Sigmoid colon (tissue), 7 donors: ENCODE data around the gene MYO7A. TPM values are rescaled to one million over a fixed set of nuclear protein-coding genes. Genes with fewer than 3 reads are reported as not detected.
A peak's percentile ranks its signal among the peaks of the same experiment; 100 is the strongest.

Source experiments
- DNase-seq: peaks from one replicate; pipeline ENCODE4 v3.0.0-alpha.2; 2019
- H3K27ac ChIP-seq, 4 donors: fragments of 200-600 bp; sonication (generic); one replicate each; pipeline ENCODE4 v1.5.1; 2016 to 2019; ENCODE audit warnings: mild to moderate bottlenecking in 1 of 4
- H3K27me3 ChIP-seq, 3 donors: fragments of 200-600 bp; sonication (generic); one replicate each; pipeline ENCODE4 v1.5.1; 2019; ENCODE audit warnings: mild to moderate bottlenecking in 1 of 3
- H3K36me3 ChIP-seq, 4 donors: fragments of 200-600 bp; sonication (generic); one replicate each; pipeline ENCODE4 v1.5.1; 2016 to 2019
- H3K4me1 ChIP-seq, 4 donors: fragments of 200-600 bp; sonication (generic); one replicate each; pipeline ENCODE4 v1.5.1; 2017 to 2019
- H3K4me3 ChIP-seq, 4 donors: fragments of 200-600 bp; sonication (generic); one replicate each; pipeline ENCODE4 v1.5.1; 2017 to 2019; ENCODE audit warnings: mild to moderate bottlenecking in 2 of 4, moderate library complexity in 1 of 4
- H3K9me3 ChIP-seq, 4 donors: fragments of 200-600 bp in 3 of 4; sonication (generic) in 3 of 4; one replicate each; pipeline versions ENCODE4 v1.5.1 to v1.6.1; 2013 to 2019
- EP300 ChIP-seq, 4 donors: sonication (generic); formaldehyde crosslinking; IDR thresholded peaks; one replicate each; pipeline ENCODE4 v1.6.1; 2017; ENCODE audit warnings: antibody characterized with exemption in 4 of 4
- POLR2A ChIP-seq, 2 donors: fragments of 450-650 bp; IDR thresholded peaks; one replicate each; pipeline ENCODE4 v1.6.1; 2016; ENCODE audit warnings: antibody characterized with exemption in 2 of 2, mild to moderate bottlenecking in 2 of 2, moderate library complexity in 2 of 2
- POLR2AphosphoS5 ChIP-seq, 4 donors: sonication (generic); formaldehyde crosslinking; IDR thresholded peaks; one replicate each; pipeline ENCODE4 v1.6.1; 2017; ENCODE audit warnings: antibody characterized with exemption in 4 of 4
- WGBS, 2 donors: extraction: QIAGEN DNeasy Blood & Tissue Kit; methylation state at CpG; one replicate each; pipeline ENCODE4 v1.1.7; 2013; 5-methylcytosine and 5-hydroxymethylcytosine counted together
- intact Hi-C: fragments of 100-400 bp; cut with DNase I; formaldehyde crosslinking; loops from one replicate; pipeline ENCODE4 v1.15.1; 2023
- polyA plus RNA-seq, 3 donors: library from polyadenylated mRNA; stranded (reverse); fragments of 200-250 nt; gene quantifications; one replicate each; pipeline ENCODE4 v1.2.3, GENCODE V29; 2013
- total RNA-seq, 4 donors: library from RNA; depleted of rRNA; stranded (reverse); fragments of >200 nt; gene quantifications; one replicate each; pipeline ENCODE4 v1.1.0, GENCODE V29; 2016
- TF ChIP-seq, protein P1 (sequence below), 4 experiments: fragments of 450-650 bp in 3 of 4; fragments of 200-600 bp in 1 of 4; IDR thresholded peaks; one replicate each; pipeline ENCODE4 v1.5.1; 2016 to 2019; ENCODE audit warnings: antibody characterized with exemption in 4 of 4, mild to moderate bottlenecking in 3 of 4, moderate library complexity in 2 of 4
- donor health status: healthy with polysubstance abuse.
- donor health status: Bipolar disorder and iron deficiency.
- donor health status: healthy.

Gene MYO7A
- total and polyA plus RNA-seq, 7 donors = 1.8 to 12.8 (median 7.7) TPM

DNA sequence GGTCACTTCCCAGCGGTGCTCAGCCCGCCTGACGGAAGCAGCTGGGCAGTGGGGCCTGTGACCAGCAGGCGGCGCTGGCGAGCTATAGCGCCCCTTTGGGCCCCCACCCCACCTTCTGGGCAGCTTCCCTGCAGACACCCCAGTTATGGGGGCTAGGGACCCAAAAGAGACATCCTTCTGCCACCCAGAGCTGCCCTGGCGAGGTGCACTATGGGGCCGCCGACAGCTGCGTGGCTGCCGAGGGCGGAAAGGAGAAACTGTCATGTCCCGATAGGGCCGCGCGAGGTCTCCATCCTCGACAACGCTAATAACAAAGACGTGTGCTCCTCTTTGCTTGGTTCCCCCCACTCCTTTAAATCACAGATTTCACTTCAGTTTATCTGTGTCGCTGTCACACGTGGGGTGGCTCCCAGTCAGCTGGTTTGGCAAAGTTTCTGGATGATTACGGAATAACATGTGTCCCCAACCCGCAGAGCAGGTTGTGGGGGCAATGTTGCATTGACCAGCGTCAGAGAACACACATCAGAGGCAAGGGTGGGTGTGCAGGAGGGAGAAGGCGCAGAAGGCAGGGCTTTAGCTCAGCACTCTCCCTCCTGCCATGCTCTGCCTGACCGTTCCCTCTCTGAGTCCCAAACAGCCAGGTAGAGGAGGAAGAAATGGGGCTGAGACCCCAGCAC is 673 bp upstream of the MYO7A start:
- 1 to 4% methylated on average over 27 of the region's 27 CpGs for WGBS, 2 donors
- TF ChIP-seq, protein P1, sequence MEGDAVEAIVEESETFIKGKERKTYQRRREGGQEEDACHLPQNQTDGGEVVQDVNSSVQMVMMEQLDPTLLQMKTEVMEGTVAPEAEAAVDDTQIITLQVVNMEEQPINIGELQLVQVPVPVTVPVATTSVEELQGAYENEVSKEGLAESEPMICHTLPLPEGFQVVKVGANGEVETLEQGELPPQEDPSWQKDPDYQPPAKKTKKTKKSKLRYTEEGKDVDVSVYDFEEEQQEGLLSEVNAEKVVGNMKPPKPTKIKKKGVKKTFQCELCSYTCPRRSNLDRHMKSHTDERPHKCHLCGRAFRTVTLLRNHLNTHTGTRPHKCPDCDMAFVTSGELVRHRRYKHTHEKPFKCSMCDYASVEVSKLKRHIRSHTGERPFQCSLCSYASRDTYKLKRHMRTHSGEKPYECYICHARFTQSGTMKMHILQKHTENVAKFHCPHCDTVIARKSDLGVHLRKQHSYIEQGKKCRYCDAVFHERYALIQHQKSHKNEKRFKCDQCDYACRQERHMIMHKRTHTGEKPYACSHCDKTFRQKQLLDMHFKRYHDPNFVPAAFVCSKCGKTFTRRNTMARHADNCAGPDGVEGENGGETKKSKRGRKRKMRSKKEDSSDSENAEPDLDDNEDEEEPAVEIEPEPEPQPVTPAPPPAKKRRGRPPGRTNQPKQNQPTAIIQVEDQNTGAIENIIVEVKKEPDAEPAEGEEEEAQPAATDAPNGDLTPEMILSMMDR (IDR thresholded peaks at IDR 0.05) = peak; percentile 78 to 99 (median 98)
- TF ChIP-seq POLR2AphosphoS5 (IDR thresholded peaks at IDR 0.05) = no peak
- no peaks in the 10 kb centered on the region for H3K9me3 ChIP-seq
- H3K27ac ChIP-seq = no peak overlapping the region
- H3K4me1 ChIP-seq = peaks cover 0 to 24% (median 22%) of the 10 kb centered on the region in 4 donors
- peaks cover 0 to 8% (median 0%) of the 10 kb centered on the region in 4 donors for H3K36me3 ChIP-seq
- H3K4me3 ChIP-seq = peak overlapping the region; percentile 17 to 43 (median 40)
- intact Hi-C loops = loop anchor here (2.0 kb wide), 2 partner anchors 61 to 421 kb away; no protein-coding TSS in a partner anchor
- peaks cover 0 to 14% (median 0%) of the 10 kb centered on the region in 3 donors for H3K27me3 ChIP-seq
- DNase-seq = no peak

DNA sequence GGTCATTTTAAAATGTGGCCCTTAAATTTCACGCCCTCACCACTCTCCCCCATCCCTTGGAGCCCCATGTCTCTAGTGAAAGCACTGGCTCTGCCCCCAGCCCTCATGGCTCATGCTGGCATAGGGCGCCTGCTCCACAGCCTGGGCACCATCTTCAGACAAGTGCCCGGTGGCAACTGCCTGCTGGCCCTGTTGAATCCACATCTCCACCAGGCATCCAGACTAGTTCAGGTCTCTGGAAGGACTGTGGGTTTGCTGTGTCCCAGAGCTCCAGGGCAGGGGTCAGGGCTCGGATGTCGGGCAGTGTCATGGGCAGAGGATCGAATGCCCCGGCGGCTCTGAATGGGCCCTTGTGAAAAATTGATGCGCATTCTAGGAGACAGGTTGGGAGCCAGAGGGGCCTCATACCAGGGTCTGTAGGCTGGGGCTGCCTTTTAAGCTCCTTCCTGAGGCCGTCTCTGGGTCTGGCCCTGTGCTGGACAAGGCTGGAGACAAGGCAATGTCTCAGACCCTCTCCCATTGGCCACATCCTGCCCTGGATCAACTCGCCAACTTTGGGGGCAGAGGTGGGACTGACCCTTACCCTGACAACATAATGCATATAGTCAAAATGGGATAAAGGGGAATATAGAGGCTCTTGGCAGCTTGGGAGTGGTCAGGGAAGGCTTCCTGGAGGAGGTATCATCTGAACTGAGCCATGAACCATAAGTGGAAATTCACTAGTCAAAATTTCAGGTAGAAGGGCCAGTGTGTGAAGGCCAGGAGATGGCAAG is 1.2 kb downstream of the MYO7A start:
- WGBS, 2 donors = 87 to 90% methylated on average over 11 of the region's 11 CpGs
- peaks cover 0 to 14% (median 0%) of the 10 kb centered on the region in 3 donors for H3K27me3 ChIP-seq
- TF ChIP-seq POLR2AphosphoS5 (IDR thresholded peaks at IDR 0.05) = no peak
- no peak for TF ChIP-seq EP300 (IDR thresholded peaks at IDR 0.05)
- TF ChIP-seq, protein P1 (IDR thresholded peaks at IDR 0.05) = no peak
- TF ChIP-seq POLR2A (IDR thresholded peaks at IDR 0.05) = no peak
- no peaks in the 10 kb centered on the region for H3K36me3 ChIP-seq
- H3K27ac ChIP-seq = no peak overlapping the region
- intact Hi-C loops = no loop called here
- H3K9me3 ChIP-seq = no peaks in the 10 kb centered on the region
- peaks cover 0 to 24% (median 22%) of the 10 kb centered on the region in 4 donors for H3K4me1 ChIP-seq
- DNase-seq = no peak
- no peak overlapping the region for H3K4me3 ChIP-seq

DNA sequence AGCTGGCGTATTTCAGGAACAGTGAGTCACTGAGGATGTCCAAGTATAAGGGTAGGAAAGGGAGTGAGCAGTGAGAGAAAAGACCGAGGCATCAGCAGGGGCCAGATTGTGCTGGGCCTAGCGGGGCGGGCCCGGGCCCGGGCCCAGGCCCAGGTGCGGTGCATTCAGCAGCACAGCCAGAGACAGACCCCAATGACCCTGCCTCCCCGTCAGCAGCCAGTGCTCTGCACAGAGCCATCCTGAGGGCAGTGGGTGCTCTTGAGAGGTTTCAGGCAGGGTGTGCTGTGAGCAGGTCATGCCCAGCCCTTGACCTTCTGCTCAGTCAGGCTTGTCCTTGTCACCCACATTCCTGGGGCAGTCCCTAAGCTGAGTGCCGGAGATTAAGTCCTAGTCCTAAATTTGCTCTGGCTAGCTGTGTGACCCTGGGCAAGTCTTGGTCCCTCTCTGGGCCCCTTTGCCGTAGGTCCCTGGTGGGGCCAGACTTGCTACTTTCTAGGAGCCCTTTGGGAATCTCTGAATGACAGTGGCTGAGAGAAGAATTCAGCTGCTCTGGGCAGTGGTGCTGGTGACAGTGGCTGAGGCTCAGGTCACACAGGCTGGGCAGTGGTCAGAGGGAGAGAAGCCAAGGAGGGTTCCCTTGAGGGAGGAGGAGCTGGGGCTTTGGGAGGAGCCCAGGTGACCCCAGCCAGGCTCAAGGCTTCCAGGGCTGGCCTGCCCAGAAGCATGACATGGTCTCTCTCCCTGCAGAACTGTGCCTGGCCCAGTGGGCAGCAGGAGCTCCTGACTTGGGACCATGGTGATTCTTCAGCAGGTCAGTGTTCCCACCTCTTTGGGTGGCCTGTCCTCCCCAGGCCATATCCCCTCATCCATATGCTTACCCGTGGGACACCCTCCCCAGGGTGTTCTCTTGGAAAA is 2.1 kb downstream of the MYO7A start:
- no peak for DNase-seq
- 94% methylated on average over 11 of the region's 11 CpGs for WGBS, 2 donors
- no peak overlapping the region for H3K27ac ChIP-seq
- peaks cover 0 to 14% (median 0%) of the 10 kb centered on the region in 3 donors for H3K27me3 ChIP-seq
- H3K4me1 ChIP-seq = peaks cover 0 to 24% (median 22%) of the 10 kb centered on the region in 4 donors
- no peaks in the 10 kb centered on the region for H3K9me3 ChIP-seq
- TF ChIP-seq EP300 (IDR thresholded peaks at IDR 0.05) (no peak), POLR2AphosphoS5 (IDR thresholded peaks at IDR 0.05) (no peak), POLR2A (IDR thresholded peaks at IDR 0.05) (no peak)
- TF ChIP-seq, protein P1 (IDR thresholded peaks at IDR 0.05) = no peak
- H3K36me3 ChIP-seq = no peaks in the 10 kb centered on the region
- intact Hi-C loops = no loop called here
- H3K4me3 ChIP-seq = no peak overlapping the region

DNA sequence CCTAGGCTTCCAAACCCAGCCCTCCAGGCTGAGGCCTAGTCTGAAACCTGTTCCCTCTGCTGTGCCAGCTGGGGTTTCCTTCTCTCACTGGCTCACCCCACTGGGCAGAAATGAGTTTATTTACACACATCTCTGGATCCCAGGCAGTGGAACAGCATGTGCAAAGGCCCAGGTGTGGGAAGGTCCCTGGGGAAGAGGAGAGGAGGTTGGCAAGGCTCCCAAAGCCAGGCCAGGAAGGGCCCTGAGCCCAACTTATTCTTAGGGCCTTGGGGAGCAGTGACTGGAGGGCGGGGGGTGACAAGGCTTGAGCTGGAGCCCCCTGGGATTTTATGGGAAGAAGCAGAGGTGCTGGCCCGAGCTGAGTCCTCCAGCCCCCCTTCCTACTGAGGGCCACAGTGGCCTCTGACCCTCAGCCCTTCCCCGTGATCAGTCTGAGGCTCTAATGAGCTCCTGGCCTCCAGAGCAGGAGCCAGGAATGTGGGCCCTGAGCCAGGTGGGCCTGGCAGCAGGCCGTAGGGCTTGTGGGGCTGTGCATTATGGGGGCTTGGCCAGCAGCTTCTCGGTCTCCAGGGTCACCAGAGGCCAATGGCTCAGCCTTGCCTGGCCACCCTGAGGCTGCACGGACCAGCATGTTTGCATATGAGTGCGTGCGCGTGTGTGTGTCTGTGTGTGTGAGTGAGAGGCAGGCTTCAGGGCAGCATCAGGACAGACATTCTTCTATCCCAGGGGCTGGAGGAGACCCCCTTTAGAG is 2.9 kb downstream of the MYO7A start:
- 70 to 76% methylated on average over 9 of the region's 9 CpGs for WGBS, 2 donors
- peaks cover 0 to 14% (median 0%) of the 10 kb centered on the region in 3 donors for H3K27me3 ChIP-seq
- intact Hi-C loops = no loop called here
- no peaks in the 10 kb centered on the region for H3K9me3 ChIP-seq
- H3K36me3 ChIP-seq = no peaks in the 10 kb centered on the region
- H3K4me1 ChIP-seq = peaks cover 0 to 24% (median 22%) of the 10 kb centered on the region in 4 donors
- DNase-seq = no peak
- TF ChIP-seq POLR2AphosphoS5 (IDR thresholded peaks at IDR 0.05) = no peak
- no peak for TF ChIP-seq POLR2A (IDR thresholded peaks at IDR 0.05)
- TF ChIP-seq, protein P1 (IDR thresholded peaks at IDR 0.05) = no peak
- TF ChIP-seq EP300 (IDR thresholded peaks at IDR 0.05) = no peak
- H3K4me3 ChIP-seq = no peak overlapping the region
- no peak overlapping the region for H3K27ac ChIP-seq
